B cell (primary cell): ENCODE results near the gene NAGLU.

ENCODE experiments used
- CTCF ChIP-seq: fragments of 200-600 bp; IDR thresholded peaks from one replicate; pipeline ENCODE4 v1.8.0; 2022; ENCODE audit warnings: antibody characterized with exemption, mild to moderate bottlenecking
- EZH2 ChIP-seq: IDR thresholded peaks from 2 replicates; pipeline ENCODE4 v1.6.1; 2012; ENCODE audit warnings: borderline replicate concordance, low read depth, mild to moderate bottlenecking, moderate library complexity, low read length; ENCODE audit not compliant: insufficient read depth, poor library complexity, severe bottlenecking

- no peak for TF ChIP-seq CTCF
- TF ChIP-seq EZH2: no peak
These were observed 42.7 kb upstream of the NAGLU start for GRCh38 chr17:42493319-42493718.
